Measurements from ENCODE around the gene RHOB. TPM values are rescaled to one million over a fixed set of nuclear protein-coding genes. Genes with fewer than 3 reads are reported as not detected.
A peak's percentile ranks its signal among the peaks of the same experiment; 100 is the strongest.

The RHOB gene
- total RNA-seq, 1 donor from 2014 or later: 191 TPM

- no peak for TF ChIP-seq CTCF (IDR thresholded peaks at IDR 0.05)
- H3K27ac ChIP-seq: peak overlapping the region; percentile 42
- H3K4me1 ChIP-seq: peaks cover 52% of the 10 kb centered on the region
- H3K4me3 ChIP-seq: no peak overlapping the region
- no peaks in the 10 kb centered on the region for H3K36me3 ChIP-seq
- intact Hi-C loops (cut with DNase I): no loop called here
- no peak for ATAC-seq
- DNase-seq: no peak
- no peaks in the 10 kb centered on the region for H3K27me3 ChIP-seq
- no peaks in the 10 kb centered on the region for H3K9me3 ChIP-seq
Observed at GRCh38 chr2:20423359-20423758, 23.5 kb upstream of the RHOB start.

- intact Hi-C loops (cut with DNase I): no loop called here
- Histone ChIP-seq H3K9me3 (no peaks in the 10 kb centered on the region), H3K36me3 (no peaks in the 10 kb centered on the region), H3K4me3 (no peak overlapping the region), H3K4me1 (peaks cover 47% of the 10 kb centered on the region), H3K27me3 (no peaks in the 10 kb centered on the region), H3K27ac (peak overlapping the region; percentile 72)
- ATAC-seq: no peak
- no peak for DNase-seq
- TF ChIP-seq CTCF (IDR thresholded peaks at IDR 0.05): no peak
Observed at GRCh38 chr2:20423847-20424246, 23.0 kb upstream of the RHOB start.

GRCh38 chr2:20424300-20425290 lies 22.3 kb upstream of the RHOB start:
- Histone ChIP-seq H3K27me3 (no peaks in the 10 kb centered on the region), H3K9me3 (no peaks in the 10 kb centered on the region), H3K27ac (peak overlapping the region; percentile 72), H3K4me1 (peaks cover 48% of the 10 kb centered on the region), H3K4me3 (peak overlapping the region; percentile 14), H3K36me3 (no peaks in the 10 kb centered on the region)
- intact Hi-C loops (cut with DNase I): no loop called here
- ATAC-seq (peak; percentile 67), DNase-seq (peak; percentile 73)
- TF ChIP-seq CTCF (IDR thresholded peaks at IDR 0.05): no peak

GRCh38 chr2:20425371-20425881 lies 21.4 kb upstream of the RHOB start:
- Histone ChIP-seq H3K27me3 (no peaks in the 10 kb centered on the region), H3K27ac (peak overlapping the region; percentile 65), H3K36me3 (no peaks in the 10 kb centered on the region), H3K4me1 (peaks cover 48% of the 10 kb centered on the region), H3K9me3 (no peaks in the 10 kb centered on the region), H3K4me3 (no peak overlapping the region)
- DNase-seq (no peak), ATAC-seq (no peak)
- no peak for TF ChIP-seq CTCF (IDR thresholded peaks at IDR 0.05)
- intact Hi-C loops (cut with DNase I): no loop called here

GRCh38 chr2:20425884-20426283 lies 21.0 kb upstream of the RHOB start:
- intact Hi-C loops (cut with DNase I): no loop called here
- DNase-seq (no peak), ATAC-seq (no peak)
- H3K4me3 ChIP-seq: no peak overlapping the region
- no peak overlapping the region for H3K27ac ChIP-seq
- no peak for TF ChIP-seq CTCF (IDR thresholded peaks at IDR 0.05)
- no peaks in the 10 kb centered on the region for H3K9me3 ChIP-seq
- H3K27me3 ChIP-seq: no peaks in the 10 kb centered on the region
- peaks cover 48% of the 10 kb centered on the region for H3K4me1 ChIP-seq
- no peaks in the 10 kb centered on the region for H3K36me3 ChIP-seq

Measured in upper lobe of right lung (tissue), 1 donor.